SU-DHL-6 (cell line): ENCODE results near the gene KASH5.

Source experiments
- H2AFZ ChIP-seq: fragments of 200-600 bp; sonication (generic); 2 replicates; pipeline ENCODE4 v1.6.1; 2014; ENCODE audit warnings: low read depth, mild to moderate bottlenecking, moderate library complexity, mixed read lengths, antibody characterized with exemption, low read length; ENCODE audit not compliant: severe bottlenecking
- H3F3A ChIP-seq: fragments of 200-600 bp; shearing (Covaris generic); 2 replicates; pipeline ENCODE4 v1.6.0; 2016; ENCODE audit warnings: antibody characterized with exemption, mild to moderate bottlenecking; ENCODE audit not compliant: insufficient read depth
- H3K27ac ChIP-seq: fragments of 200-600 bp; sonication (generic); 2 replicates; pipeline ENCODE4 v1.5.1; 2016; ENCODE audit warnings: low read depth, mild to moderate bottlenecking, low read length, moderate library complexity, mixed read lengths
- H3K27me3 ChIP-seq: fragments of 200-600 bp; sonication (generic), shearing (Covaris generic); 2 replicates; pipeline ENCODE4 v1.6.0; 2014; ENCODE audit warnings: mild to moderate bottlenecking, low read length
- H3K36me3 ChIP-seq: fragments of 200-600 bp; sonication (generic); 2 replicates; pipeline ENCODE4 v1.6.1; 2014; ENCODE audit warnings: mild to moderate bottlenecking, low read length, mixed read lengths
- H3K4me2 ChIP-seq: fragments of 300-600, 200-600 bp; shearing (Covaris generic), sonication (generic); 2 replicates; pipeline ENCODE4 v1.6.0; 2014; ENCODE audit warnings: low read length, low read depth, mild to moderate bottlenecking; ENCODE audit not compliant: poor library complexity, severe bottlenecking
- H3K4me3 ChIP-seq: fragments of 200-600 bp; sonication (generic); 2 replicates; pipeline ENCODE4 v1.5.1; 2014; ENCODE audit warnings: antibody characterized with exemption, low read length, mild to moderate bottlenecking, mixed read lengths; ENCODE audit not compliant: insufficient read depth, poor library complexity, severe bottlenecking
- H3K79me2 ChIP-seq: fragments of 200-600 bp; sonication (generic); 2 replicates; pipeline ENCODE4 v1.6.1; 2014; ENCODE audit warnings: mild to moderate bottlenecking, low read length, moderate library complexity; ENCODE audit not compliant: insufficient read depth
- H3K9ac ChIP-seq: fragments of 200-600 bp; sonication (generic); 2 replicates; pipeline ENCODE4 v1.7.0; 2014; ENCODE audit warnings: mild to moderate bottlenecking, low read length
- H3K9me2 ChIP-seq: fragments of 200-600 bp; sonication (generic); replicated peaks from 2 replicates; pipeline ENCODE4 v1.6.1; 2014; ENCODE audit warnings: low read length; ENCODE audit not compliant: insufficient read depth
- H3K9me3 ChIP-seq: fragments of 200-600 bp; sonication (generic); 2 replicates; pipeline ENCODE4 v1.6.1; 2014; ENCODE audit warnings: low read length, mixed read lengths; ENCODE audit not compliant: insufficient read depth
- H4K20me1 ChIP-seq: fragments of 200-600 bp; sonication (generic); 2 replicates; pipeline ENCODE4 v1.6.1; 2014; ENCODE audit warnings: low read depth, mild to moderate bottlenecking, antibody characterized with exemption, low read length, moderate library complexity, mixed read lengths
- CTCF ChIP-seq: fragments of 200-600 bp; sonication (generic); IDR thresholded peaks from one replicate; pipeline ENCODE4 v1.5.1; 2017; ENCODE audit warnings: antibody characterized with exemption, mild to moderate bottlenecking, low read length, moderate library complexity; ENCODE audit not compliant: insufficient read depth, poor library complexity, severe bottlenecking
- EZH2phosphoT487 ChIP-seq: fragments of 200-600 bp; sonication (generic), shearing (Covaris generic); conservative IDR thresholded peaks from 2 replicates; pipeline ENCODE4 v1.6.1; 2018; ENCODE audit warnings: mild to moderate bottlenecking, antibody characterized with exemption, low read length, moderate library complexity, mixed read lengths

Gene KASH5

GRCh38 chr19:49420227-49420626 lies 32.2 kb downstream of the KASH5 start:
- H3F3A ChIP-seq, result no peaks in the 10 kb centered on the region
- H2AFZ ChIP-seq, result no peak overlapping the region
- H3K4me2 ChIP-seq, result no peak overlapping the region
- no peaks in the 10 kb centered on the region for H3K9me3 ChIP-seq
- H3K4me3 ChIP-seq, result no peak overlapping the region
- no peaks in the 10 kb centered on the region for H3K79me2 ChIP-seq
- no peaks in the 10 kb centered on the region for H4K20me1 ChIP-seq
- no peak for TF ChIP-seq CTCF
- TF ChIP-seq EZH2phosphoT487, result no peak
- H3K27me3 ChIP-seq, result no peaks in the 10 kb centered on the region
- H3K9ac ChIP-seq, result no peak overlapping the region
- no peaks in the 10 kb centered on the region for H3K36me3 ChIP-seq
- H3K9me2 ChIP-seq, result no peaks in the 10 kb centered on the region
- no peak overlapping the region for H3K27ac ChIP-seq

- H3K4me2 ChIP-seq, result no peak overlapping the region
- H2AFZ ChIP-seq, result no peak overlapping the region
These were observed 33.2 kb downstream of the KASH5 start for GRCh38 chr19:49421039-49421877.

GRCh38 chr19:49421878-49422202 lies 33.8 kb downstream of the KASH5 start:
- no peak overlapping the region for H2AFZ ChIP-seq
- TF ChIP-seq CTCF (no peak), EZH2phosphoT487 (no peak)
- H3K27me3 ChIP-seq, result no peaks in the 10 kb centered on the region
- H3F3A ChIP-seq, result no peaks in the 10 kb centered on the region
- no peak overlapping the region for H3K9ac ChIP-seq
- no peak overlapping the region for H3K4me2 ChIP-seq
- no peak overlapping the region for H3K4me3 ChIP-seq
- H3K9me3 ChIP-seq, result no peaks in the 10 kb centered on the region
- no peaks in the 10 kb centered on the region for H4K20me1 ChIP-seq
- H3K9me2 ChIP-seq, result no peaks in the 10 kb centered on the region
- H3K36me3 ChIP-seq, result no peaks in the 10 kb centered on the region
- no peaks in the 10 kb centered on the region for H3K79me2 ChIP-seq
- no peak overlapping the region for H3K27ac ChIP-seq

More at GRCh38 chr19:49421039-49421877, 33.2 kb downstream of the KASH5 start:
- no peak for TF ChIP-seq CTCF
- no peak for TF ChIP-seq EZH2phosphoT487
- Histone ChIP-seq H3K27me3 (no peaks in the 10 kb centered on the region), H3K9me2 (no peaks in the 10 kb centered on the region), H3K9me3 (no peaks in the 10 kb centered on the region), H3K9ac (no peak overlapping the region), H3F3A (no peaks in the 10 kb centered on the region), H3K27ac (no peak overlapping the region), H4K20me1 (no peaks in the 10 kb centered on the region), H3K36me3 (no peaks in the 10 kb centered on the region), H3K4me3 (no peak overlapping the region), H3K79me2 (no peaks in the 10 kb centered on the region)
